Fibroblast of villous mesenchyme (primary cell): ENCODE measurements around the gene SIK2. TPM values are rescaled to one million over a fixed set of nuclear protein-coding genes. Genes with fewer than 3 reads are reported as not detected.

Source experiments
- DNase-seq: peaks from one replicate; pipeline ENCODE4 v3.0.0-alpha.2; 2010; ENCODE audit warnings: low read depth
- H3K4me3 ChIP-seq: 2 replicates; pipeline ENCODE4 v1.5.1; 2011; ENCODE audit warnings: low read depth, mild to moderate bottlenecking, low read length
- CTCF ChIP-seq: IDR thresholded peaks from 2 replicates; pipeline ENCODE4 v1.5.1; 2012; ENCODE audit warnings: low read depth, mild to moderate bottlenecking, low read length; ENCODE audit not compliant: insufficient read depth
- total RNA-seq: library from RNA; depleted of rRNA; stranded (reverse); fragments of >200 nt; gene quantifications from 2 replicates; pipeline ENCODE4 v1.2.3, GENCODE V29; 2012

SIK2 gene
- total RNA-seq, 1 donor, result 16.0 TPM

GRCh38 chr11:111675891-111676290, 73.6 kb downstream of the SIK2 start:
- TF ChIP-seq CTCF, result no peak
- DNase-seq, result no peak
- no peak overlapping the region for H3K4me3 ChIP-seq

- TF ChIP-seq CTCF, result no peak
- H3K4me3 ChIP-seq, result no peak overlapping the region
Observed at GRCh38 chr11:111676878-111677585, 74.8 kb downstream of the SIK2 start.

GRCh38 chr11:111680486-111681175, 78.4 kb downstream of the SIK2 start:
- no peak overlapping the region for H3K4me3 ChIP-seq
- DNase-seq, result no peak
- TF ChIP-seq CTCF, result no peak

More at GRCh38 chr11:111676878-111677585, 74.8 kb downstream of the SIK2 start:
- peak; percentile 22 for DNase-seq

- no peak overlapping the region for H3K4me3 ChIP-seq
- DNase-seq, result no peak
- TF ChIP-seq CTCF, result no peak
Observed at GRCh38 chr11:111683806-111684205, 81.6 kb downstream of the SIK2 start.

GRCh38 chr11:111684251-111684650, 82.0 kb downstream of the SIK2 start:
- no peak for DNase-seq
- no peak for TF ChIP-seq CTCF
- no peak overlapping the region for H3K4me3 ChIP-seq

- DNase-seq, result no peak
- no peak for TF ChIP-seq CTCF
Observed at GRCh38 chr11:111688013-111688412, 85.8 kb downstream of the SIK2 start.

More at GRCh38 chr11:111688013-111688412, 85.8 kb downstream of the SIK2 start:
- H3K4me3 ChIP-seq, result no peak overlapping the region
